Endothelial cell of coronary artery (primary cell): ENCODE measurements around the gene GSK3A. TPM values are rescaled to one million over a fixed set of nuclear protein-coding genes. Genes with fewer than 3 reads are reported as not detected.

ENCODE experiments used
- total RNA-seq: library from RNA; depleted of rRNA; stranded (reverse); fragments of >200 nt; gene quantifications from 2 replicates; pipeline ENCODE4 v1.2.3, GENCODE V29; 2014

GSK3A gene
- total RNA-seq, result 11.3 and 13.2 TPM in 2 replicates

DNA sequence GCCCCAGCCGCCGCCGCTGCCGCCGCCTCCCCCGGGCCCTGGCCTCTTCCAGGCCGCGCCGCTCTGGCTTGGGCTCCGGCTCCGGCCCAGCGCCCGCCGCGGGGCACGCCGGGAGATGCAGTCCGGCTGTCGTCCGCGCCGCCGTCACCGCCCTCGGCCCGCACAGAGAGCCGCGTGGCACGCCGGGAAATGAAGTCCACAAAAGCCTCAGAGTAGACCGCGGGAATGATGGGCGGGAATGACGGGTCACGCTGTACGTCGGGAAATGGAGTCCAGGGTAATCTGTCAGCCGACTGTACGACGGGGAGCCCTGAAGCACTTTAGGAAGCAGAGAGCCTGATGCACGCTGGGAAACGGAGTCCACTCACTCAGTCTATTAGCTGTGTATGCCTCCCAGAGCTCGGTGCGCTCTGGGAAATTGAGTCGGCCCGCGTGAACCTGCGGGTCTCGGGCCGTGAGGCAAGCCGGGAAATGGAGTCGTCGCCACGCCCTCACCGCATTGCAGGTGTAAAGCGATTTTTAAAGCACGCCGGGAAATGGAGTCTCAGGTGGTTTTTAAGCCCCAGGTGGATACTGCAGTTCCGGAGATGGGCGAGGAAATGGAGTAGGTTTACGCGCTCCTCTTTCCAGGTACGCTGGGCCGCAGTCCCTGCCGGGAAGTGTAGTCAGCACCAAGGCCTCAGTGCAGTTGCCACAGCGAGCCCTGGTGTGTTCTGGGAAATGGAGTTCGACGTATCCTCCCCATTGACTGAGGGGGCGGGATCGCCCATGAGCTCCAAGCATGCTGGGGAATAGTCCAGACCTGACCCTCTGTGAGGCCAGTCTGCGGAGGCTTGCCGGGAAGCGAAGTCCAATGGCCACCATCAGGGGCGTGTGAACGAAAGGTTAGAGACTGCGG lies at the start of gene GSK3A:
Gene GSK3A, minus strand, starts transcription at position 91 of the 898 bp plus-strand sequence. CDS start 137 bp downstream, outside the sequence.

DNA sequence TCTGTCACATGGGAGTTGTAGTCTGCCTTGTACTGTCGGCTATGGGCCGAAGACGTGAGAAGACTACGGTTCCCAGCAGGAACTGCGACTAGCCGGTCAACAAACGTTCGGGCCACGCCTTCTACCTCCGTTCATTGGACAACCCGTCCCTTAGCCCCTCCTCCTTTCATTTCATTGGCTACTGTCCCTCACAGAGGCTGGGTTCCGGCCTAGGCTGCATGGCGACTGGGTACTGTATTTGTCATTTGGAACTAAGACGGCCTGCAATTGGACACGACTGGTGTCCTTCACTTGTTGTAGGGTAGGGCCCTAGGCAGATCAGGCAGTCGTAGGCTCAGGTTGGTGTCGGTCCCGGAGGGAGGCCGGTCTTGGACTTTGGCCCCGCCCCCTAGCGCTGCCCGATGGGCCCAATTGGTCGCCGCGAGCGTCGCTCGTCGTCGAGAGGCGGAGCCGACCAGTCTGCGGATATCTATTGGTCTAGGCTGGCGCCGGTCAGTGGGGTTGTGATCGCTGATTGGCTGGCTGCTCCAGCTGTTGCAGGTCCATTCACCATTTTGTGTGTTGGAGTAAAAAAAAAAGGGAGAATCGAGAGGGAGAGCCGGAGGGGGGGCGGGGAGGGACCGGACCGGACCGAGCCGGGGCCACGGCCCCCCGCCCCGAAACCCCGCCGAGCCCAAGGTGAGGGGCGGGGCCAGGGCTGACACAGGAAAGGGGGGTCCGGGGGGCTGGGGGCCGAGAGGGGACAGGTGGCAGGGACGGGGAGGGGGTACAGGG lies 26.5 kb upstream of the GSK3A start, which contains the start of gene CIC:
Gene CIC, plus strand, starts transcription at position 549 of the 774 bp plus-strand sequence. CDS start 2,532 bp downstream, outside the sequence.

DNA sequence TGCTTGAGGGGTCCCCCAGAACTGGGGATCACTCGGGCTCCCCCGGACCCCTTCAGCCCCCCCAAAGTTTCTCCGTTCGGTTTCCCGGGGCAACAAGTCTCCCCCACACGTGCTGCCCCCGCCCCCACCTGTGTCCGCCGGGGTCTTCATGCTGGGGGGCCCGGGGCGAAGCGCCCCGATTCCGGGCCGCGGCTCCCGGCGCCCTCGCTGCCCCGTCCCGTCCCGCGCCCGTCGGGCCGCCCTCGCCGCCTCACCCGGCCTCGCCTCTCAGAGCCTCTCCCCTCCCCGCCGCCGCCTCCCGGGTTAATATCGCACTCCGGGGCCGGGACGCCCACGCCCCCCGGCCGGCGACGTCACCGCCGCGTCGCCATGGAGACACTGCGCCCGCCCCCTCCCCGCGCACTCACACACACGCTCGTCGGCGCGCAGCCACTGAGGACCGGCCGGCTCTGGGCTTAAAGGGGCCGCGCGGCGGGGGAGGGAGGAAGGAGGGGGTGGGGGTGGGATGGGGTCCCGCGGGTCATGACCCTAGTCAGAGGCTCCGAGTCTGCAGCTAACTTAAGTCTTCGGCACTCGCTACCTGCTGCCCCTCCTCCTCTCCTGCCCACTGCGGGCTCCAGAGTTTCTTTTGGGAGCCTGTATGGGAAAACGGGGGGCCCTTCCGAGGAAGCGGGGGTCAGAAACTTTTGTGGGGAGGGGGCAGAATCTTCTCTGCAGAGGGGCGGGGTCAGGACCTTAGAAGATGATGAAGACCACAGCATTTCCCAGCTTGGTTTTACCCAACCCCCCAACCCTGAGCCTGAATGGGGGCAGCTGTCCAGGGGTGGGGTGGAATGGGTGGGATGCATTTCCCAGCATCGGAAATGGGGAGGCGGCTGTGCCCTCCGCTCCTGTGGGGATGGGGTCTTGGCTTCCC lies 12.7 kb upstream of the GSK3A start, which contains the start of gene ERF:
Gene ERF, minus strand, starts transcription at position 279 of the 916 bp plus-strand sequence. Its CDS starts 129 bp downstream, at position 150.

DNA sequence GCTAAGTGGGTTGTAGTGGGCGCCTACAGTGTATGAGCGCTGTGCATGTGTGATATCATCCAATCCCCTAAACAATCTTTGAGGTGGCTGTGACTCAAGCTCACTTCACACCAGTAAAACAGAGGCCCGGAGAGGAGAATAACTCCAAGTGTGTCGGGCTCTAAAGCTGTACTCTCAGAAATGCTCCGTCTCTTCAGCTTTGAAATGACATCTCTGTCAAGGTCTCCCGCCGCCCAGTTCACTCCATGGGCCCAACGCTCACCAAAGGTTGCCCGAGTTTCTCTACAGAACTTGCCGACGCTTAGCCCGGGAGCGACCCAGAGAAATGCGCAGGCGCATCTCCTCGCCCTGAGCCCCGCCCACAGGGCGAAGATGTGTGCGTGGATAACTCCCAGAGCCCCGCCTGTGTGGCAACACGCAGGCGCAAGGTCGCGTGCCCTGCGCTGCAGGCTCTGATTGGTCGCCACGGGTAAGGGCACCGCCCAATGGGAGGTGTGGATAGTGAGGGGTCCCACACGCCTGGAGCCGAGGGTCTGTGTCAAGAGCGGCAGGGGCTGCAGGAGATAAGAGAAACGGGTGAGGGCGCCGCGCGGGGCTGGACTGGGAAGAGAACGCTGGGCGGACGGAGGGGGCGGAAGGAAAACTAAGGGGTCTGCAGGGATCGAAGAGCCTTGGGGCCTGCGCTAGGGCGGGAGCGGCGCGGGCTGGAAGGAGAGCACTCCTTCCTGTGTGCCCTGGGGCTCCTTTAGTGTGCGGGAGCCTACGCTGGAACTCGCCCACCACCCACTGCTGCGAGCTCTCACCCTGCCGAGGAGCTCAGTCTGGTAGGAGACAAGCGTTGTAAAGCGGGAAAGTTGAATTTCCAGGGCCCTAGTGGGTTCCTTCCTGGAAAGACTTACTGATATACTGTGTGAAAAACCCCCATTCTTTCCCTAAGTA lies 22.3 kb downstream of the GSK3A start, which contains the start of gene ZNF526:
Gene ZNF526, plus strand, starts transcription at position 501 of the 939 bp plus-strand sequence. CDS start 4,092 bp downstream, outside the sequence.

DNA sequence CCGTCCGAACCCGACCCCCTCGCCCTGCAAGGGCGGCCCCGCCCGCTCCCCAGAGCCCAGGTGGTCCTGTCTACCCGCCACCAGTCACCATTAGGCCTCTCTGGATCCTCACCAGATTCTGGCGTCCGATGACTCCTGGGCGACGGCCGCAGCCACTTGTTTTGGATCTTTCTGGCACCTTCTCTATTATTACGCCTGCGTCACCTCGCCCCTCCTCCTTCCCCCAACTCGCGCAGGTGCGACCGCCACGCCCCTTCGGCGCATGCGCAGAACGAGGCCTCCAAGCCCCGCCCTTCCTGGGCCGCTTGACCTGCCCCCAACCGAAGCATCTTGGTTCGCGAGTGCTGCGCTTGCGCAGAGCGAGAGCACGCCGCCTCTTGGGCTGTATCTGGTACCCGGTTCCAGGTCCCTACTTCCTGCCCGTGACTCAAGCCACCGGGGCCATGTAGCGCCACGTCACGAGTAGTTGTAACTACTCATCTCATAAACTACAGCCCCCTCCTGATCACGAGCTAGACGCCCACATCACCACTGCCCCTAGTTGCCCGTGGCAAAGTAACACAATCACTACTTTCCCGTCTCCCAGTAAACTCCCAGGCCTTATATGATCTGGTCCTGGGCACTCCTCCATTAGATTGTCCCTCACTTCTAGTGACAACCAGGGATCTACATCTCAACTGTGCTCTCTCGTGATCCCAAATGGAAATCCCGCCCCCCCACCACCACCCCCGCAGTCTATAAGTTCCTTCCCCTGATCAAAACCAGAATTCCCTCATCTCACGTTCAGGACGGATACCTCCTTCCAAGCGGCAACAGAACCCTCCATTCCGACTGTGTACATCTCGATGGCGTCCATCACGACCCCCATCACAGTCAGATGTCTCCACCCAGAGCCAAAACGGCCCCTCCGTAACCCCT lies 24.6 kb downstream of the GSK3A start, which contains the start of gene DEDD2:
Gene DEDD2, minus strand, starts transcription at position 158 of the 918 bp plus-strand sequence. CDS start 670 bp downstream, outside the sequence.

Other genes starting within 250 kb of the GSK3A start
- gene ATP1A3, start 248.4 kb downstream of the GSK3A start, total RNA-seq, result under 0.01 TPM in 1 of 2 replicates, not detected in the other
- gene GRIK5, start 172.4 kb downstream of the GSK3A start, total RNA-seq, result 0.09 and 0.18 TPM in 2 replicates
- gene ZNF574, start 166.4 kb downstream of the GSK3A start, total RNA-seq, result 9.9 and 10.3 TPM in 2 replicates
- gene POU2F2, start 110.2 kb downstream of the GSK3A start, total RNA-seq, result 0.19 and 0.27 TPM in 2 replicates
- gene DEDD2, start 24.9 kb downstream of the GSK3A start, total RNA-seq, result 13.0 and 14.9 TPM in 2 replicates
- gene ZNF526, start 22.3 kb downstream of the GSK3A start, total RNA-seq, result 8.5 and 11.7 TPM in 2 replicates
- 22.4 and 25.8 TPM in 2 replicates for gene ERF, start 12.5 kb upstream of the GSK3A start, total RNA-seq
- gene CIC, start 26.6 kb upstream of the GSK3A start, total RNA-seq, result 11.9 and 19.3 TPM in 2 replicates
- gene PRR19, start 59.5 kb upstream of the GSK3A start, total RNA-seq, result 0.09 and 0.27 TPM in 2 replicates
- gene PAFAH1B3, start 60.0 kb upstream of the GSK3A start, total RNA-seq, result 19.7 and 52.5 TPM in 2 replicates
- 0.19 TPM in 1 of 2 replicates, not detected in the other for gene TMEM145, start 70.7 kb upstream of the GSK3A start, total RNA-seq
- 22.0 and 35.5 TPM in 2 replicates for gene MEGF8, start 83.0 kb upstream of the GSK3A start, total RNA-seq
- gene CNFN, start 147.7 kb upstream of the GSK3A start, total RNA-seq, result not detected in 2 replicates
- gene LIPE, start 184.8 kb upstream of the GSK3A start, total RNA-seq, result 3.5 and 5.3 TPM in 2 replicates
- not detected in 2 replicates for gene CXCL17, start 200.3 kb upstream of the GSK3A start, total RNA-seq